ENCODE data around the gene CLTA. TPM values are rescaled to one million over a fixed set of nuclear protein-coding genes. Genes with fewer than 3 reads are reported as not detected.

The CLTA gene
- total RNA-seq, 1 experiment from 2014 or later: 195 TPM

DNA sequence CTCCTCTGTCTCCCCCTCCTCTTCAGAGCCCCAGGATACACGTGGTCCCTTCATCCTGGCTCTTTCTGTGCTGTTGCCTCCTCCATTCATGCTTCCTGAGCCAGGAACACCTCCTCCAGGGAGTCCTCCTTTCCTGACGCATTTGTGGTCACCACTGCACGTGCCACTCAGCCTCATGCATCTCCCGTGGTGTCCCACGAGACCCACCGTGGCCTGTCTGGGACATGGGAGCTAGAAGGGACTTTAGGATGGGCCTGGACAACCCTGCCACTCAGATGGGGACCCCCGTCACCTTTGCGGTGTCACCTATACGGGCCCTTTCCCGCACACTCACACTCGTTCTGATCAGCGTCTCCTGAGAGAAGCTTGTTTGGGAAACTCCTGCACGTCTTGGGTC is 47.5 kb upstream of the CLTA start:
- DNase-seq: no peak
- no peaks in the 10 kb centered on the region for H3K79me2 ChIP-seq (ENCODE audit: insufficient read depth, low read length)

More for the DNA sequence above, 47.5 kb upstream of the CLTA start:
- H3K4me1 Mint-ChIP-seq: peaks cover 0 to 8% of the 10 kb centered on the region in 2 experiments; a peak in 1 of 4 replicates
- no peak overlapping the region for H2BK20ac ChIP-seq (ENCODE audit: low read depth, low read length, poor library complexity, severe bottlenecking)
- no peak overlapping the region for H3K4me2 ChIP-seq (ENCODE audit: insufficient read depth, insufficient read length, low read length)
- no peak overlapping the region for H3K4me3 Mint-ChIP-seq
- no peak overlapping the region for H3K18ac ChIP-seq (ENCODE audit: insufficient read length, low read depth, low read length)
- H3K23me2 ChIP-seq (ENCODE audit: insufficient read length, low read depth, low read length, poor library complexity, severe bottlenecking): no peaks in the 10 kb centered on the region
- H3K23ac ChIP-seq (ENCODE audit: insufficient read length, low read depth, low read length): no peak overlapping the region
- no peak overlapping the region for H2AK5ac ChIP-seq (ENCODE audit: insufficient read length, low read length)
- H3K27me3 ChIP-seq (ENCODE audit: insufficient read depth, low read length): peaks cover 9% of the 10 kb centered on the region; the same call in 1 of the 2 replicates
- H2BK5ac ChIP-seq (ENCODE audit: insufficient read length, low read length): no peak overlapping the region
- no peaks in the 10 kb centered on the region for H3K79me1 ChIP-seq (ENCODE audit: insufficient read depth, low read depth, low read length, poor library complexity, severe bottlenecking)
- H3K4me1 ChIP-seq (ENCODE audit: insufficient read depth, low read length): no peaks in the 10 kb centered on the region
- H2BK12ac ChIP-seq (ENCODE audit: insufficient read length, low read depth, low read length): no peak overlapping the region
- no peak overlapping the region; the same call in 1 of the 2 replicates for H3K14ac ChIP-seq (ENCODE audit: insufficient read depth, low read length)
- H3K27ac ChIP-seq (ENCODE audit: insufficient read length, low read depth, low read length): no peak overlapping the region
- H3K9me3 ChIP-seq (ENCODE audit: control insufficient read depth, low read depth, low read length): no peaks in the 10 kb centered on the region
- H4K91ac ChIP-seq (ENCODE audit: insufficient read length, low read depth, low read length): no peak overlapping the region
- TF ChIP-seq, protein P1, sequence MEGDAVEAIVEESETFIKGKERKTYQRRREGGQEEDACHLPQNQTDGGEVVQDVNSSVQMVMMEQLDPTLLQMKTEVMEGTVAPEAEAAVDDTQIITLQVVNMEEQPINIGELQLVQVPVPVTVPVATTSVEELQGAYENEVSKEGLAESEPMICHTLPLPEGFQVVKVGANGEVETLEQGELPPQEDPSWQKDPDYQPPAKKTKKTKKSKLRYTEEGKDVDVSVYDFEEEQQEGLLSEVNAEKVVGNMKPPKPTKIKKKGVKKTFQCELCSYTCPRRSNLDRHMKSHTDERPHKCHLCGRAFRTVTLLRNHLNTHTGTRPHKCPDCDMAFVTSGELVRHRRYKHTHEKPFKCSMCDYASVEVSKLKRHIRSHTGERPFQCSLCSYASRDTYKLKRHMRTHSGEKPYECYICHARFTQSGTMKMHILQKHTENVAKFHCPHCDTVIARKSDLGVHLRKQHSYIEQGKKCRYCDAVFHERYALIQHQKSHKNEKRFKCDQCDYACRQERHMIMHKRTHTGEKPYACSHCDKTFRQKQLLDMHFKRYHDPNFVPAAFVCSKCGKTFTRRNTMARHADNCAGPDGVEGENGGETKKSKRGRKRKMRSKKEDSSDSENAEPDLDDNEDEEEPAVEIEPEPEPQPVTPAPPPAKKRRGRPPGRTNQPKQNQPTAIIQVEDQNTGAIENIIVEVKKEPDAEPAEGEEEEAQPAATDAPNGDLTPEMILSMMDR (conservative IDR thresholded peaks at IDR 0.05): no peak
- H2BK120ac ChIP-seq (ENCODE audit: low read depth, low read length, poor library complexity, severe bottlenecking): no peak overlapping the region
- no CpG with 5 or more reads among the region's 13 CpGs for WGBS (ENCODE audit: extremely low coverage, insufficient read length, low lambda C conversion rate)
- H4K5ac ChIP-seq (ENCODE audit: insufficient read length, low read depth, low read length): no peak overlapping the region
- H3K36me3 Mint-ChIP-seq (ENCODE audit: insufficient read depth in 1 of 3, low read depth in 3 of 3): peaks cover 13 to 19% (median 16%) of the 10 kb centered on the region in 3 experiments; a peak in 6 of 7 replicates
- H2BK15ac ChIP-seq (ENCODE audit: low read depth, low read length): no peak overlapping the region
- no peak overlapping the region for H3K9ac ChIP-seq (ENCODE audit: extremely low read depth, insufficient read length, low read length)
- H4K8ac ChIP-seq (replicated peaks; ENCODE audit: insufficient read length, low read depth, low read length): no peak overlapping the region
- no peak overlapping the region for H2AFZ ChIP-seq (ENCODE audit: low read length)
- H4K20me1 ChIP-seq (ENCODE audit: control insufficient read depth, insufficient read depth, insufficient read length): no peaks in the 10 kb centered on the region
- peaks cover 53% of the 10 kb centered on the region for H3K27me3 Mint-ChIP-seq (ENCODE audit: low read depth)
- no peak overlapping the region for H3K27ac Mint-ChIP-seq
- H3K56ac ChIP-seq (ENCODE audit: insufficient read length, low read depth, low read length): no peak overlapping the region
- peaks cover 12 to 13% of the 10 kb centered on the region in 2 experiments for H3K9me3 Mint-ChIP-seq
- no peak overlapping the region for H3K4ac ChIP-seq (ENCODE audit: low read depth, low read length)
- H3T11ph ChIP-seq (ENCODE audit: low read length): no peak overlapping the region

Data from H9 (cell line).